ENCODE data around the gene SPRING1.

Gene SPRING1

DNA sequence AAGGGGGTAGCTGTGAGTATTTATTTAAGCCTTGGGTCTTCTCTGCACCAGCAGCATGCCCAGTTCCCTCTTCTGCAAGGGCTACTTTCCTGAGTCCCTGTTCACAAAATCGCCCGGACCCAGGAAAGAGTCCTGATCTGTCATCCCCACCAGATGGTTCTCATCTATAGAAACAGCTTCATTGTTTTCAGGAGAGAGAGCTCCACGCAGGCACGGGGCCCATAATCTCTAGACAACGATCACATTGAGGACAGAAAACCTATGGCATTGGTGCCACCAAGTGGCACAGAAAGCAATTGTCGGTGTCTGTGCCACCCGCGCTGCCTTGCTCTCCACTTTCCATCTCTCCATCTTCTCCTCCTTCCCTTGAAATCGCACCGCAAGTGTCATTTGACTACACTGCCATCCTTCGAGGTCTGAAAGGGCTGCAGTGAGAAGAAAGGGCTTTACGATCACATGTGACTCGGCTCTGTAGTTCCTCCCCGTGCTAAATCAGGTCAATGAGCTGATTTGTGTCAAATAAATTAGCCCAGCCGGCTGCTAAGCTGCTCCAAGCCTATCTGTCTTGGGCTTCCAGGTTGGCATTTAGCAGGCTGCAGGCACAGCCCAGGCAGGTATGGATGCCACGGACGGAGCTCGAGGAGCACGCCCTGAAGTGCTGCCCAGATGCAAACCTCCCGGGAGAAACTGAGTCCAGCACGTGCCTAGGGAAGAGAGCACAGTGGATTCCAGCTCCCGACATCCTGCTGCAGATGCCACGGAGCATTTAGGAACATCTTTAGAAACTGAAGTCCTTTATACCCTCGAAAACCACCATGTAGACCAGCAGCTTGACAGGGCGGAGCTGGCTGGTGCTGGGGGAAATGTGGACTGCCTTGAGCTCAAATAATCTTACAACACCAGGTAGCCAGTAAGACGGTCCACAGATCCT lies 28.8 kb downstream of the SPRING1 start:
- Mint-ChIP-seq H3K4me1 (peaks cover 10% of the 10 kb centered on the region), H3K36me3 (ENCODE audit: low read depth) (no peaks in the 10 kb centered on the region), H3K27me3 (peaks cover under 1% of the 10 kb centered on the region), H3K4me3 (no peak overlapping the region), H3K9me3 (no peaks in the 10 kb centered on the region), H3K27ac (no peak overlapping the region)
- ATAC-seq (peak; percentile 78), DNase-seq (peak; percentile 43)

DNA sequence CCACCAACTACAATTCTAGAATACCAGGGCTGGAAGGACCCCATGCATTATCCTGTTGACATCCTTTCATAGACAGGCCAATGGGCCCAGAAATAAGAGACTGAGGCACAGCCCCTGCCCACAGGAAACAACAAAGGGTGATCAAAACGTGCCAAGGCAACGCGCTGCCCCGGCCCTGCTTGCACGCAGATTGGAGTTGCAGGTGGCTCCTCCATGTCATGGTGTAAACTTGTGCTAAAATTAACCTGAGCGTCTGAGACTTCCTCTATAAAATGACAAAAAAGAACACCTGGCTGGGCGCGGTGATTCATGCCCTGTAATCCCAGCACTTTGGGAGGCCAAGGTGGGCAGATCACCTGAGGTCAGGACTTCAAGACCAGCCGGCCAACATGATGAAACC lies 30.1 kb downstream of the SPRING1 start:
- H3K4me3 Mint-ChIP-seq: no peak overlapping the region
- ATAC-seq (no peak), DNase-seq (no peak)
- peaks cover 12% of the 10 kb centered on the region for H3K4me1 Mint-ChIP-seq
- H3K36me3 Mint-ChIP-seq (ENCODE audit: low read depth): no peaks in the 10 kb centered on the region
- H3K27ac Mint-ChIP-seq: no peak overlapping the region
- H3K27me3 Mint-ChIP-seq: peaks cover 4% of the 10 kb centered on the region
- no peaks in the 10 kb centered on the region for H3K9me3 Mint-ChIP-seq

DNA sequence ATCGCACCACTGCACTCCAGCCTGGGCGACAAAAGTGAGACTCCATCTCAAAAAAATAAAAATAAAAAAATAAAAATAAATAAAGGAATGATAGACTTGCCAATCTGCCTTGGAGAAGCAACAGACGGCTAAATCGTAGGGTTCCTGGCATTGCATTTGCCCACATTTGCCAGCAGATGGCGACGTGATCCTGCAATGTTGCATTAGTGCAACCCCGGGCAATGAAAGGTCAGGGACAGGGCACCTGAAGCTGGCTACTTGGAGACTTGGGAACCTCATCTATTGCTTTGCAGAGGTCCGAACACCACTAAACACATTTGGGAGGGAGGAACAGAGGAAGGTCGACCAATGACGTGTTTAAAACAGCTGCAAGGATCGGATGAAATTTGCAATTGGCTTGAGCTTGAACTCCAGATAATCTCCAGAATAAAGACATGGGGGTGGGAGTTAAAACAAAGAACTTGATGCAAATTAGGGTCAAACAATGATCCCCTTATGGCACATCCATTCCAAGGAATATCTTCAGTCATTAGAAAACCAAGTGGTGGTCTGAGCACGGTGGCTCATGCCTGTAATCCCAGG lies 34.6 kb downstream of the SPRING1 start:
- Mint-ChIP-seq H3K27ac (no peak overlapping the region), H3K4me3 (no peak overlapping the region), H3K27me3 (peaks cover 4% of the 10 kb centered on the region), H3K4me1 (peaks cover 2% of the 10 kb centered on the region), H3K9me3 (no peaks in the 10 kb centered on the region), H3K36me3 (ENCODE audit: low read depth) (no peaks in the 10 kb centered on the region)
- no peak for ATAC-seq
- DNase-seq: peak; percentile 67

DNA sequence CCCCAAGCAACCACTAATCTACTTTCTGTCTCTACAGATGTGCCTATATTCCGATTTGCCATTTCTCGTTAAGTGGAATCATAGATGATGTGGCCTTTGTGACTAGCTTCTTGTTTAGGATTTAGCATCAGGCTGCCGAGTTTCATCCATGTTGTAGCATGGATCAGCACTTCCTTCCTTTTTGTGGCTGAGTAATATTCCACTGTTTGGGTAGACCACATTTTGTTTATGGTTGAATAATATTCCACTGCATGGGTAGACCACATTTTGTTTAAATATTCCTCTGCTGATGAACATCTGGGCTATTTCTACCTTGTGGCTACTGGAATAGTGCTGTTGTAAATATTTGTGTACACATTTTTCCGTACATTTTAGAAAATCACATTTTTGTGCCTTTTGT lies 36.4 kb downstream of the SPRING1 start:
- Mint-ChIP-seq H3K27ac (no peak overlapping the region), H3K27me3 (peaks cover 6% of the 10 kb centered on the region), H3K9me3 (no peaks in the 10 kb centered on the region), H3K36me3 (ENCODE audit: low read depth) (no peaks in the 10 kb centered on the region), H3K4me1 (peaks cover 2% of the 10 kb centered on the region), H3K4me3 (no peak overlapping the region)
- no peak for ATAC-seq
- DNase-seq: no peak

DNA sequence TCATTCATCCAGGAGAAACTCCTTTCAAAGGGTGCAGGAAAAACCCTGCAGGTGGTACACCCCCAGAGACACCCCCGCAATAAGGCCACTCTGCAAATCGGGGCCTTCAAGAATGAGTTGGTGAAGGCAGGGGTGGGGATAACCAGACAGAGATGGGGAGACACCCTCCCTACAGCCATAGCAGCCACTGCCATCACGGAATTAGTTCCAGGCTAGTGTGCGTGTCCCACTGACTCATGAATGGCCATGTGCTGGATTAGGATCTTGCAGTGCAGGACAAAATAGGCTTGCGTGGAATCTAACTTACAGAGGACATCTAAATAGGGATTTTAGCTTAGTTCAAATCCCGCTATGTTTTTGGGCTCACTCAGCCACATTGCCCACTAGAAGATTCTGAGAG lies 37.8 kb downstream of the SPRING1 start:
- no peak for ATAC-seq
- Mint-ChIP-seq H3K9me3 (no peaks in the 10 kb centered on the region), H3K36me3 (ENCODE audit: low read depth) (no peaks in the 10 kb centered on the region), H3K27me3 (peaks cover 11% of the 10 kb centered on the region), H3K27ac (no peak overlapping the region), H3K4me1 (peaks cover 2% of the 10 kb centered on the region), H3K4me3 (no peak overlapping the region)
- DNase-seq: no peak

DNA sequence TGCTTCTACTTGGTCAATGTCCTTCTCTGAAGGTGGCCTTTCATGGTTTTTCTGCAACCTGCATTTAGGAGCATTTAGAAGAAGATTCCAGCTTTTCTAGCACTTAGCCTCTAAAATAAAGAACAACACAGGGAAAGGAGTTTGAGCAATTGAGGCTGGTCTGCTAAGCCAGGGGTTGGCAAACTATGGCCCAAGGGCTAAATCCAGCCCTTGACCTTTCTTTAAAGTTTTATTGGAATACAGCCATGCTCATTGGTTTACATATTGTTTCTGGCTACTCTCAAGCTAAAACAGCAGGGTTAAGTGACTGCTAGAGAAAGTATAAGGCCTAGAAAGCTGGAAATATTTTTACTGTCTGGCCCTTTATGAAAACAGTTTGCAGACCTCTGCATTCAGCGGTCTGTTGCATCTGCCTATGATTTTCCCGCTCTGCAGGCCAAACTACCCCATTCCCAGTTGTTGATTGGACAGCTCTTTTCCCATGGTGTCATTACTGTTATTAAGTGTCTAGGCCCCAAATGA lies 39.3 kb downstream of the SPRING1 start:
- Mint-ChIP-seq H3K36me3 (ENCODE audit: low read depth) (no peaks in the 10 kb centered on the region), H3K27me3 (peaks cover 21% of the 10 kb centered on the region), H3K4me1 (peaks cover 6% of the 10 kb centered on the region), H3K9me3 (no peaks in the 10 kb centered on the region), H3K4me3 (no peak overlapping the region), H3K27ac (no peak overlapping the region)
- DNase-seq: no peak
- ATAC-seq: no peak

DNA sequence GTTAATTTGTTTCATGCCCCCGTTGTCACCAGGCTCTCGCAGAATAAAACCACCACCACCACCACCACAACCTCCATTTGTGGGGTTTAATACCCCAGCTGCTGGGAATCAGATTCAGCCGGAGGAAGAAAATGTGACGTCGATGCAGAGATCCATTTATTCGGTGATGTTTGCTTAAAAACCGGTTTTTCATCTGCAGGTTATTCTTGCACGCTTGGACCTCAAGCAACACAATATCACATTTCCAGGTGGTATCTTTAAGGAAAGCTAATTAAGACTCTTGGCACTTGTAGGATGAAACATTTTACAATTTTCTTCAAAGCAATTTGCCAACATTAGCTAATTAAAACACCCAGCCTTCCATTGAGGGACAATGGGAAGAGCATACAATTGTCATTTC lies 39.8 kb downstream of the SPRING1 start:
- Mint-ChIP-seq H3K27me3 (peaks cover 25% of the 10 kb centered on the region), H3K36me3 (ENCODE audit: low read depth) (no peaks in the 10 kb centered on the region), H3K27ac (no peak overlapping the region), H3K9me3 (no peaks in the 10 kb centered on the region), H3K4me3 (no peak overlapping the region), H3K4me1 (peaks cover 7% of the 10 kb centered on the region)
- ATAC-seq (no peak), DNase-seq (no peak)

DNA sequence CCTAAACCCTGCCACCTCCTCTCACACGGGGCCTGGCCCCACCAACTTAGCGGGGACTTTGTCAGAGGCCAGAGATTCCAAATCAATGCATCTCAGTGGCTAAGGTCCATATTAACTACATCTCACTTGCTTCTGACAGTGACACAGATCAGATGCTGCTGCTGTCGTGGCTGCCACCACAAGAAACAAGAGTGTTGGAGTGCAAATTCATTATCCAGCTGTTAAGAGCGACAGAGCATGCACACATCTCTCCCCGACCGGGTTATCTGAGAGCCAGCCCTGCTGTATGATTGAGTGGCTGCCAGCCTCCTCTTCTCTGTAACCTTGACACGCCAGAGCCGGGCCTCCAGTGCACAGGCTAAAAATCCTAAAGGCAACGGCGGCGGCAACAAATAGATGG lies 40.2 kb downstream of the SPRING1 start:
- Mint-ChIP-seq H3K9me3 (no peaks in the 10 kb centered on the region), H3K27ac (no peak overlapping the region), H3K4me3 (no peak overlapping the region), H3K36me3 (ENCODE audit: low read depth) (no peaks in the 10 kb centered on the region), H3K27me3 (peaks cover 28% of the 10 kb centered on the region), H3K4me1 (peaks cover 10% of the 10 kb centered on the region)
- DNase-seq (no peak), ATAC-seq (no peak)

DNA sequence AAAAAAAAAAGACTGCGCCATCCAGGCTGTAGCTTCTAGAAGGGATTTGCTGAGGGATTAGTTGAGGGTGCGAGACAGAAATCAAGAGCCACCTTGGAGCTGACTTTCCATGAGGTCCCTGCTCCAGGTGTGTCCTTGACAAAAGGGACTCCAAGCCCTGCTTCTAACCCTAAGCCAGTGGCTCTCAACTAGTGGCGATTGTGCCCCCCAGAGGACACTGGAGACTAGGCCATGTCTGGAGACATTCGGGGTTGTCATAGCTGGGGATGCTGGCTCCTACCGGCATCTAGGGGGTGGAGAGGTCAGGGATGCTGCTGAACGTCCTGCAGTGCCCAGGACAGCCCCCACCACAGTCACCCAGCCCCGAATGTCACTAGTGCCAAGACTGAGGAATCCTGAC lies 40.6 kb downstream of the SPRING1 start:
- no peaks in the 10 kb centered on the region for H3K9me3 Mint-ChIP-seq

DNA sequence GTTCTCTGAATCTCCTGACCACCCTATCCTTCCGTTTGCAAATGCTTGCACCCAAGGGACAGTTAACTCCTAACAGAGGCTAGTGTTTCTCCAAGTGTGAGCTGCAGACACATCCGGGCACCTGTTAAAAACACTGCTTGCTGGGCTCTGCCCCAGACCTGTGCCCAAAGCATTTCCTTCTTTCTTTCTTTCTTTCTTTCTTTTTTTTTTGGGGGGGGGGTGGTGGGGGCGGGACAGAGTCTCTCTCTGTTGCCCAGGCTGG lies 42.5 kb downstream of the SPRING1 start:
- no peaks in the 10 kb centered on the region for H3K36me3 Mint-ChIP-seq (ENCODE audit: low read depth)
- DNase-seq (no peak), ATAC-seq (no peak)
- no peak overlapping the region for H3K4me3 Mint-ChIP-seq
- no peaks in the 10 kb centered on the region for H3K9me3 Mint-ChIP-seq
- H3K27ac Mint-ChIP-seq: no peak overlapping the region
- peaks cover 10% of the 10 kb centered on the region for H3K4me1 Mint-ChIP-seq
- peaks cover 32% of the 10 kb centered on the region for H3K27me3 Mint-ChIP-seq

More for the DNA sequence above, 40.6 kb downstream of the SPRING1 start:
- Mint-ChIP-seq H3K27ac (no peak overlapping the region), H3K27me3 (peaks cover 30% of the 10 kb centered on the region), H3K36me3 (ENCODE audit: low read depth) (no peaks in the 10 kb centered on the region), H3K4me3 (no peak overlapping the region), H3K4me1 (peaks cover 10% of the 10 kb centered on the region)
- no peak for DNase-seq
- ATAC-seq: no peak

DNA sequence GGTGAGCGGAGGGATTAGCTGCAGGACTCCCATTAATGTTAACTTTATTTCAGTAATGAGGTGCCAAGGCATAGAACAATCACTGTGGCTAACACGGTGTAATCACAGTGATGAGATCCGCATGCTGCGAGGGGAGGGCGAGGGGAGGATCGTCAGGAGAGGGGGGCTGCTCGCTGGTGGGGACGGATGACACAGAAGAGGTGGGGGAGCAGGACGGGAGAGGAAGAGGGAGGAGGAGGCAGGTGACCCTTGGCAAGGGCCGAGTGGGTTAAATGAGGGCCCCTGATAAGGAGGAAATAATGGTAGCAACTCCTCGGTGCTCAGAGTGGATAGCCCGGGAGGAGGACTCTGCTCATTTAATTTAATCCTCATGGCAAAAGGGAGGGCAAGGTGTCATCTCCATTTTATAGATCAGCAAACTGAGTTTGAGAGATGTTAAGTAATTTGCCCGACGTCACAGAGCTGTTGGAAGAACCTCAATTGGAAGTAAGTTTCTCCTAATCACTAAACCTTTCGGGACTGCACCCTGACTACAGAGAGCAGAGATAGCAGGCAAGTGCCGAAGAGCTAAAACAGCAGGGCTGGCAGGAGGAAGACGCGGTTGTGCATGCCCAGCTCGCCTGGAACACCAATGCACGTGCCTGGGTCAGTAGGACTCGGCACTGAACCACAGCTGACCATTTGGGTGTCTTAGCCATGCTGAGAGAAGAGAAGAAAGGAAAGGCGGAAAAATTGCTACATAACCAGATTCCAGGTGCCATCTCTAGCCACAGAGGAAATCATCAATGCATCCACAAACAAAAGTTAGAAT lies 43.0 kb downstream of the SPRING1 start:
- Mint-ChIP-seq H3K36me3 (ENCODE audit: low read depth) (no peaks in the 10 kb centered on the region), H3K4me3 (no peak overlapping the region), H3K4me1 (peaks cover 10% of the 10 kb centered on the region), H3K9me3 (no peaks in the 10 kb centered on the region), H3K27me3 (peaks cover 32% of the 10 kb centered on the region), H3K27ac (no peak overlapping the region)
- ATAC-seq: no peak
- no peak for DNase-seq

DNA sequence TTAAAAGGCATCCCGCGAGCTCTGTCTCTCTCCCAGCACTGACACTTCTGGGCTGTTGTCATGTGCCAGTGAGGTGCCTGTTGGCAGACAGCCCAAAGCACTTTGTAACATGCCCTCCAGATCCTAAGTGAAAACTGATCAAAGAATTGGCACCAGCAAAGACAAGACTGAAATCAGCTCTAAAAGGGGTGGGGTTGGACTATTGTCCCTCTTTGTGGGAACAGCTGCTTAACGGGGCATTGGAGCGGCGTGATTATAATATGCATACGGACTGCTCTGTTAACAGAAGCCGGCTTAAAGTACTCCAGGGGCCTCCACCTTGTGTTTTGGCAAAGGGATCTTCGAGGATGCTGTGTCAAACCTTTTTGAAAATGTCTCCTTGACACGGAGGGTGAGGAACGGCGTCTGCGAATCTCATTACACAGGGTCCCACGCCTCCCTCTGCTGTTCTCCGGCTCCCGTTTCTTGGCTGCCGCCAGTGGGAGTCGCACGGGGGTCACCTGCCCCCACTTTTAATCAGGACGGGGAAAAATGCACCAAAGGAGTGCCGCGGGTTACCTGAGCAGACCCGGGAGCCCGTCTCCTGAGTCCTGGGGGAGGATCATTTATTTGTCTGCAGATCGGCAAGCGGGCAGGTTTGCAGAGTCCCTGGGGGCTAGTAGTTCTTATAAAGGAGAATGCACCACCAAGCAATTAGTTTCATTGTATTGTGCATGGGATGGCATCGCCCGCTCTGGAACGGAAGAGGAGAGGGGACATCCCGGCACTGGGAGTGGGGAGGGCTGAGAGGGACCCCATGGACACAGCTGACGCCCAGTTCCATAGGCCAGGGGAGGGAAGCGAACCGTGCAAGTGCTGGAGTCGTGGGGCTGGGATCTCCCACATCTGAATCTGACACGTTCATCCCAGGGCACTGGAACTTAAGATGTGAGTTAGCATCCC lies 44.3 kb downstream of the SPRING1 start:
- DNase-seq (no peak), ATAC-seq (no peak)
- H3K27ac Mint-ChIP-seq: no peak overlapping the region
- H3K9me3 Mint-ChIP-seq: no peaks in the 10 kb centered on the region
- peaks cover 10% of the 10 kb centered on the region for H3K4me1 Mint-ChIP-seq
- H3K27me3 Mint-ChIP-seq: peaks cover 32% of the 10 kb centered on the region
- H3K4me3 Mint-ChIP-seq: peak overlapping the region; percentile 33
- no peaks in the 10 kb centered on the region for H3K36me3 Mint-ChIP-seq (ENCODE audit: low read depth)

DNA sequence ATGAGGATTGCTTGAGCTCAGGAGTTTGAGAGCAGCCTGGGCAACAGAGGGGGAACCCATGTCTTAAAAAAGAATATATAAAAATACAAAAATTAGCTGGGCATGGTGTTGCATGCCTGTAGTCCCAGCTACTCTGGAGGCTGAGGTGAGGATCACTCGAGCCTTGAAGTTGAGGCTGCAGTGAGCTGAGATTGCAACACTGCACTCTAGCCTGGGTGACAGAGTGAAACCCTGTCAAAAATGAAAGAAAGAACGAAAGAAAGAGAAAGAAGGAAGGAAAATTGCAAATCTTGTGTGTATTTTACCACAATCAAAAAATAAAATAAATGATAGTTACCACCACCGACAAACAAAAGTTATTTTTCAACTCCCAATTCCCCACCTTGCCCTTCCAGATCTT lies 45.3 kb downstream of the SPRING1 start:
- H3K27ac Mint-ChIP-seq: no peak overlapping the region
- DNase-seq: no peak
- H3K9me3 Mint-ChIP-seq: no peaks in the 10 kb centered on the region
- H3K4me1 Mint-ChIP-seq: peaks cover 10% of the 10 kb centered on the region
- ATAC-seq: no peak
- H3K4me3 Mint-ChIP-seq: no peak overlapping the region
- peaks cover 32% of the 10 kb centered on the region for H3K27me3 Mint-ChIP-seq
- H3K36me3 Mint-ChIP-seq (ENCODE audit: low read depth): no peaks in the 10 kb centered on the region

DNA sequence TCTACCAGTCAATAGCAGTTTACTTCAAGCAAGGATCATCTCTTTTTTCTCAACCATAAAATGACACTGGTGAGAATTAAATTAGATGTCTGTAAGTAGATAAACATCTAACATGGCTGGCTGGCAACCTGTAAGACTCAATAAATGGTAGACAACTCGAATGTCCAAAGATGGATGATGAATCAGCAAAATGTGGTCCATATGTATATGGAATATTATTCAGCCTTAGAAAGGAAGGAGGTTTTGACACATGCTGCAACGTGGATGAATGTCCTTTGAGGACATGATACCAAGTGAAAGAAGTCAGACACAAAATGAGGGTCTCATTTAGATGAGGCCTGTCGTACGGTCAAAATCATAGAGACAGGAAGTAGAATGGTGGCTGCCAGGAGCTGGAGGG lies 46.2 kb downstream of the SPRING1 start:
- Mint-ChIP-seq H3K4me3 (no peak overlapping the region), H3K36me3 (ENCODE audit: low read depth) (no peaks in the 10 kb centered on the region), H3K27me3 (peaks cover 32% of the 10 kb centered on the region), H3K9me3 (no peaks in the 10 kb centered on the region), H3K4me1 (peaks cover 10% of the 10 kb centered on the region), H3K27ac (no peak overlapping the region)
- no peak for DNase-seq
- ATAC-seq: no peak

Data from activated naive CD8-positive, alpha-beta T cell treated with anti-CD3 and anti-CD28 coated beads, Interleukin-2, amount 50 U/mL, for 24 hours (primary cell).